Activated CD4-positive, alpha-beta T cell treated with anti-CD3 and anti-CD28 coated beads for 1 hour (primary cell): ENCODE measurements around the gene TMEM156.
"Not testable (repeated sequence)": the region's sequence is repeated elsewhere in the genome, so short reads cannot be mapped to it uniquely, and the experiment has no call there.

ENCODE experiments used
- DNase-seq: peaks from one replicate; pipeline ENCODE4 v3.0.0-alpha.2; 2020

TMEM156 gene

DNA sequence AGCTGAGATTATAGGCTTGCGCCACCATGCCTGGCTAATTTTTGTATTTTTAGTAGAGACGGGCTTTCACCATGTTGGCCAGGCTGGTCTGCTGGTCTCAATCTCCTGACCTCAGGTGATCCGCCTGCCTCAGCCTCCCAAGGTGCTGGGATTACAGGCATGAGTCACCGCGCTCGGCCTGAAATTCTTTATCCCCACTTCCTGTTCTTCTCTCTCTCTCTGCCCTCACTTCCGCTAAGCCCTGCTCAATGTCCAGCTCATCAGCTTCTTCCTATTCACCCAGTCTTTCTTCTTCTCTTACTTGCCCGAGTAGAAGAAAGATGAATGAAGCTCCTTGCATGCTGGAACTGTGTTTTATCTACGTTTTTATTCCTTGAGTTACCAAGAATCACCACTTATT lies 43.9 kb downstream of the TMEM156 start:
- DNase-seq, result not testable (repeated sequence)

DNA sequence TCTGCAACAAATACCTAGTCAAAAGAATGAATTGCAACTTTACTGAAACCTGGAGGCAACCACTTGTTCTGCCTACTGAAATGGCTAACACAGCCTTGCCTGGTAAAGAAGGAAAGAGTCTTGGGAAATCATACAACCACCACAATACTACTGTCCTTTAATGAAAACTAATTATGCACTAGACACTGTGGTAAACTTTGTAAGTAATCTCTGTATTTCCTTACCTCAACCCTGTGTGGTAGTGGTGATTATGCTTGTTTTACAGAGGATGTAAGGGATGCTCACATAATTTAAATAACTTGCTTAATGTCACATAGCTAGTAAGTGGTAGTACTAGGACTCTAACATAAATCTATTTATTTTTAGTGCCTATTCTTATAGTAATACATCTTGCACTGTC lies 44.7 kb downstream of the TMEM156 start:
- no peak for DNase-seq

- no peak for DNase-seq
Measured at GRCh38 chr4:38985410-38986100, 46.7 kb downstream of the TMEM156 start.

DNA sequence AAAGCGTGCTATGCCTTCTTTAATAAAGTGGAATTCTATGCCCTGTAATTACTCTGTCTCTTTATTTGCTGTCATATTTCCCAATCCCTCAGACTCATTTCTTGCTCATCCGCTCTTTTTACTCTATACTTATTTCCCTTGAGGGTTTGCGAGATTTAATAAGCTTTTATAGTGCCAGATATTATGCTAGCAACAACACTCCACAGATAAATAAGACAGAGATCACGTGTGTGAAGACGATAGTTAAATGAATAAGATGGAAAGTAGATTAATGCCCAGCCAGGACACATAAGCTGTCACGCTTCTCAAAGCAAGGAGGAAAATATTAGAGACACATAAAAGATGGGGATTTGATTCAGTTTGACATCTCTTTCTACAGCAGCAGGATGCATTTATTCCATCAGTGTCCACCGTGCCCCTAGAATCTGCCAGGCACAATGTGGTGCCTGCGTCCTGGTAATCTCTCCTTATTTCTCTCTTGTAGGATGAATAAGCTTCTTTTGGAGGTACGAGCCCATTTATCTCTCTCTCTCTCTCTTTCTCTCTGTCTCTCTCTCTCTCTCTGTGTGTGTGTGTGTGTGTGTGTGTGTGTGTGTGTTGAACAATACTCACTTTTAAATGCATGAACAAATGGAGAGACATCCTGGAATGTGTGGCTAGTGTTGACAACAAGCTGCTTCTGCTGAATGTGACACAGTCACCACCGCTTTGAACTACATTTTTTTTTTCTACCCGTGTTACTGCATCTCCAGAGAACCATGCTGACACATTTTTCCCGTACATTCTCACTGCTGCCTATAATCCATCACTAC lies 48.2 kb downstream of the TMEM156 start:
- no peak for DNase-seq

- DNase-seq, result no peak
Measured at GRCh38 chr4:38983291-38983690, 48.9 kb downstream of the TMEM156 start.

- DNase-seq, result no peak
Measured at GRCh38 chr4:38982361-38983095, 49.7 kb downstream of the TMEM156 start.

DNA sequence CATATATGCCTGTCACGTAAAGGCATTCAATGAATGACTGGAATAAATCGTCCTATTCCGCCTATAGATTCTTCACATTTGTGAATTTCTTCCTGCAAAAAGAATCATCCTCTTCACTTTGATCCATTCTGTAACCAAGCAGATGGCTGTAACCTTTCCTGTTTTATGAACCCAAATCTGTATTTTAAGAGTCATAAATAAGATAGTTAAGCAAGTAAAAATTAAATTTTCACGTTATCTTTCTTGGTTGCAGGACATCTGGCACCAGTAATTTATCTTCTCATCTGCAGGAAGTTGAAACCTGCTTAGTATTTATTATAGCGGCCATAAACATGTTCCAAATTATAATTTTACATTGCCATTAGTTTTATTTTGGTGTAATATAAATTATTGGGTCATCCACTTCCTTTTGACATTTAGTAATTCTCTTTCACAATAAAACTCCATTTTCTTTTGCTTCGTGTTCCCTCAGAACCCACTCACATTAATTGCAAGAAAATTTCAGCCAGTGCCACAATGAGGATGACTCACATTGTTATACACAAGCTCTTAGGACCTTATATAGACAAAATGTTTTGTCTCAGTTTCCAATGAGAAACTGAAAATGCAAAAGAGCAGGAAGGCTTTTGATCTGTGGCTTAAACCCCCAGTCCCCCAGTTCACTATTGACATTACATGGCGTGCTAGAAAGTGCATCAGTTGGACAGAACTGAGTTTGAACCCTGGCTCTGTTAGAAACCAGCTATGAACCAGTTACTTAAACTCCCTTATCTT lies 51.1 kb downstream of the TMEM156 start:
- DNase-seq, result no peak

DNA sequence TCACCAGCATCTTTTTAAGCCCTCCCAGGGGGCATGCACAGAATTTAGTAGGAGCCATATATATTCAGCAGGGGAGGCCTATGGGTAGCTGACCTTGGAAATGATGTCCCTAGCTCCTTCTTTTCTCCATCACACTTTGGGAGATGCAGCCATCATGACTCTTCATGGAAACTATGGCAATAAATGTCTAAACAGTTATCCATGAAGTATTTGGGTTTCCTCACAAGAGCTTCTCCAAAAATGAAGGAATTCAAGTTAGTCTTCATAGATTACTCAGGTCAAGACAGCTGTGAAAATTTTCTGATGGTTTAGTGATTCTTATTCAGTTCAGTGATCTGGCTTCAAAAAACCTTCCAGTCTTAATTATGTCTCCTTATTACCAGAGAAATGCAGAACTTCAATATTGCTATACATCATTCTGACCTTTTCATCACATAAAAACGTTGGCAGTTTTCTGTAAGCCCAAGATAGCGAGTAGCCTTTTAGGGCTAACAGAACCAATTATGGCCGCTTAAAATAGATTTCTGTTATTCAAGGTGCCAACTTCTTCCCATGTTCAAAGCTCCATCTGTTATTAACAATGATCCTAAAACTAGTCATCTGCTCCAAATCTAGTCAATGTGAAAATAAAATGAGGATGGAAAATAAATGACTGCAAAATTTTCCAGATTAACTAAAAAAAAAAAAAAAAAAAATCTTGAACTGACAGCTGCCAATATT lies 52.5 kb downstream of the TMEM156 start:
- no peak for DNase-seq

DNA sequence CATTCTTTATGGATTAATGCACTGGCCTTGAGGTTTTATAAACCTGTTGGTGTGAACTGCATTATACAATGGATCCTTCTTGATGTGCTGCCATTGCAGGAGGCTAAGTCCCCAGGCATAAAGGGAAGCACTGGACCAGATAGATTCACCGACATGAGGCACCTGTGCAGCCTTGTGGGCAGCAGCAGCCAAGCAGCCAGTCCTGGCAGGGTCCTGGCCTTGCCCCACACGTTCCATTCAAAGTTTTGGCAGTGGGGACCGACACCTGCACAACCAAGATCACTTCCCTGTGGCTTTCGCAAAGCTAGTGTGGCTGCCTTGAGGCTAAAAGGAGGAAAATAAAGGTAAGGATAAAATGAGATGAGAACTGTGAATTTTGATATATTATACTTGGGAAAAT lies 53.1 kb downstream of the TMEM156 start:
- DNase-seq, result no peak

GRCh38 chr4:38976308-38976707 lies 55.9 kb downstream of the TMEM156 start:
- no peak for DNase-seq

GRCh38 chr4:38968668-38969067 lies 63.5 kb downstream of the TMEM156 start:
- no peak for DNase-seq

DNA sequence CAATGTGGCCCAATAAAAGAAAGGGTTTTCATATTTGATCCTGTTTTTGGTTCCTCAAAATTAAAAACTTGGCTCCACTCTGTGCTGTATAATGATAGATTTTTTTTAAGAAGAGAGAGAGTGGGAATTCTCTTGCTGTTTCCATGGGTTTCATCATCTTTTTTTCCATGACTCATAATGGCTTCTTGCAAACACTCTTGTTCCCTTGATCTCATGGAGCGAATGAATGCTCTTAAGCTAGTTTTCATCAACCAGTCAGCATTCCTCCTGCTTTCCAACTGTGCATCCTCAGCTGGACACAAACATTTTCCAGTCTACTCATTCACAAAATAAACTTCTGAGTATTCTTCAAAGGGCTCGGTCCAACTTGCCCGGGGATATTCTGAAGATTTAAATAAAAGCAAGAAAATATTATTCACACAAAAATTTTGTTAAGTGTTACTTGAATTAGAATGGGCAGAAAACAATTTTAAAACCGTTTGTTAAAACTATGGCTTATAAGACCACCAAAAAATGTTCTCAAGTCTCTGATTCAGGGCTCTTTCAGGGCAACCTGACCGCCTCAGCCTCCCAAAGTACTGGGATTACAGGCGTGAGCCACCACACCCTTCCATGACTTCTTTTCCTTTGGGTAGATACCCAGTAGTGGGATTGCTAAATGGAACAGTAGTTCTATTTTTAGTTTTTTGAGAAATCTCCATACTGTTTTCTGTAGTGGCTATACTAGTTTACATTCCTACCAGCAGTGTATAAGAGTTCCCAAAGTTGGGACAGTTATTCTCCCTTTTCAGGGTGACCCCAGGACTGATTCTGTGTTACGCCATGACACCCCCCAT lies 64.7 kb downstream of the TMEM156 start:
- DNase-seq, result no peak

GRCh38 chr4:38965866-38966265 lies 66.3 kb downstream of the TMEM156 start:
- no peak for DNase-seq

GRCh38 chr4:38964942-38965775 lies 67.0 kb downstream of the TMEM156 start:
- no peak for DNase-seq

- not testable (repeated sequence) for DNase-seq
Measured at GRCh38 chr4:38959248-38959647, 73.0 kb downstream of the TMEM156 start.

DNA sequence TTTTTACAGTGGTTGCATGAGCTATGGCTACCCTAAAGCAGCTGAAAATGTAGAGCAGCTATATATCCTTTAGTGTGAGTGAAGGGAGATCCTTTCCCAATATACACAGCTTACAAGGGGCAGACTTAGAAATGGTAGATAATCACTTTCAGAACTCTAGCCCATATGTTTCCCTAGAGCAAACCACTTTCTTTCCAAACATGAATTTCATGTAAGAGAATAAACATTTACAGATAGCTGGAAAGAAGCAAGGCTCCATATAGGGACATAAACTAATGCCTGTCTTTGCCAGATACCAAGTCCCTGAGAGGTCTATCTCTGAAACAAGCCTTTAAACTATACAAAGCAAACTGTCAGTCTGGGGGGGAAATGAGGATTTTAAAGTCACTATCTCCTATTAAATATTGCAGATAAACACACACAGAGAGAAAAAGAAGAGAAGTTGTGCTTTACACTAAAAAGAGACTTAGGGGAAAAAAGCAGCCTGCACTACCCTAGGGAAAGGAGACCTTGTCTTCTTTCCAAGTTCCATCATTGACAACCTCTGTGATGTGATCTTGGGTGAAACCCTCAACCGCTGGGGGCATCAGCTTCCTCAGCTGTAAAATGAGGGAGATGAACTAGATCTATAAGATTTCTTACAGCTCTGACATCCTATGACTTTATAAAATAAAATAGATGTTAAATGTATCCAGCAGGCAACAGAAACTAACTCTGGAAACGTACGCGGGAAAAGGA lies 73.6 kb downstream of the TMEM156 start:
- no peak for DNase-seq

DNA sequence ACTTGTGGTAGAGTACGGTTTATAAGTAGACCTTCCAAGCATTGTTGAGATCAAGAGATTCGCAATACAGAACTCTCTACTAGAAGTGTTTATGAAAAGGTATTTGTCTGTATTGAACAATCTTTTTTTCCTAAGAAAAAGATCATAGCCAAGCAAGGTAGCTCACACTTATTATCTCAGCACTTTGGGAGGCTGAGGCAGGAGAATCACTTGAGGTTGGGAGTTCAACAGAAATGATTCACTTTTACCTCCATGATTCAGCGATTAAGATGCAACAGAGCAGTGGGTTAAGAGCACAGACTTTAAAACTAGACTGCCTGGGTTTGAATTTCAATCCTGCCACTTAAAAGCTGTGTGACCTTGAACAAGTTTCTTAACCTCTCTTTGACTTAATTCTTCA lies 74.3 kb downstream of the TMEM156 start:
- DNase-seq, result no peak

- DNase-seq, result no peak
Measured at GRCh38 chr4:38957261-38957815, 74.9 kb downstream of the TMEM156 start.

DNA sequence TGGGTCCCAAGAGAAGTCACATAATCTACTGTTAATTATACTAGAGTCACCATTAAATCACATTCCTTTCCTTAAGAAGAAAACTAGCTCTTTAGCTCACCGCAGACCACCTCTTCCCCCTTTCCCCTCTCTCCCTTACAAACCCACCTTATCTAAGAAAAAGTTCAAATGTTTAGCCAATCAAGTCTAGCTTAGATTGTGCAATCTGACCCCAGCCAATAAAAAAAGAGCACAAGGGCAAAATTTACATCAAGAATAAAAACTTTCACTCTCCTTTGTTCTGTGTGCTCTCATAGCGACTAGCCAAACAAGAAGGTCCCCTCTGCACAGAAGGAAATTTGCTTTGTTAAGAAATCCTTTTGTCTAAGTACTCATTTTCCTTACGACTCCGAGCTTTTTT lies 76.3 kb downstream of the TMEM156 start:
- no peak for DNase-seq
